ENCODE measurements around the gene EME1. TPM values are rescaled to one million over a fixed set of nuclear protein-coding genes. Genes with fewer than 3 reads are reported as not detected.
A peak's percentile ranks its signal among the peaks of the same experiment; 100 is the strongest.

Gene EME1
- total and polyA plus RNA-seq, 2 donors (not counting 3 experiments of a cell fraction or from before 2014, with no cell fraction given): 5.6 to 9.1 TPM

GRCh38 chr17:50379351-50380132, 6.5 kb downstream of the EME1 start:
- H3K27ac ChIP-seq (ENCODE audit: insufficient read depth, low read depth, low read length): no peak overlapping the region
- intact Hi-C loops (cut with micrococcal nuclease) (no loop called here), dilution Hi-C loops (cut with MboI; ENCODE audit: extremely low pct_ligation_motif_present, low sequenced_read_pairs) (no loop called here)
- TF ChIP-seq GATA2 (IDR thresholded peaks at IDR 0.05; ENCODE audit: insufficient read depth, insufficient read length, low read depth, low read length): no peak
- no peak for TF ChIP-seq FOS (IDR thresholded peaks at IDR 0.05; ENCODE audit: borderline replicate concordance, insufficient read depth, low read length)
- no peak for TF ChIP-seq EZH2 (IDR thresholded peaks at IDR 0.05; ENCODE audit: borderline replicate concordance, low read depth, low read length, severe bottlenecking)
- BruUV-seq (replicated peaks): no TSS peak
- H2AFZ ChIP-seq (ENCODE audit: low read depth, low read length): no peak overlapping the region
- no peaks in the 10 kb centered on the region for H3K9me1 ChIP-seq (replicated peaks; ENCODE audit: control insufficient read depth, extremely low read depth, insufficient read depth, low read length)
- no peaks in the 10 kb centered on the region for H3K79me2 ChIP-seq (ENCODE audit: control insufficient read depth, insufficient read depth, low read length)
- H3K4me1 ChIP-seq (ENCODE audit: control insufficient read depth, extremely low read depth, insufficient read depth, low read length): no peaks in the 10 kb centered on the region
- H4K20me1 ChIP-seq (replicated peaks; ENCODE audit: control insufficient read depth, extremely low read depth, insufficient read depth, low read length): no peaks in the 10 kb centered on the region
- no peaks in the 10 kb centered on the region for H3K27me3 ChIP-seq (ENCODE audit: control insufficient read depth in 2 of 2, insufficient read depth in 2 of 2, low read length in 2 of 2)
- peaks cover 9 to 23% of the 10 kb centered on the region in 2 experiments for H3K36me3 ChIP-seq (ENCODE audit: control insufficient read depth in 2 of 2, extremely low read depth in 1 of 2, insufficient read depth in 2 of 2, low read length in 2 of 2)
- ChIA-PET CTCF (interaction anchor here (1.1 kb wide), 1 partner anchor 14 kb away, joined by 3 read pairs; no protein-coding TSS in a partner anchor), POLR2A (no interaction called here)
- no peak for FAIRE-seq
- no peak for DNase-seq (ENCODE audit: low read depth, low spot score)
- H3K9ac ChIP-seq (replicated peaks; ENCODE audit: extremely low read depth, insufficient read depth, low read length): no peak overlapping the region
- H3K9me3 ChIP-seq (replicated peaks; ENCODE audit: control insufficient read depth, insufficient read depth, low read length): no peaks in the 10 kb centered on the region
- no peak overlapping the region for H3K4me3 ChIP-seq (replicated peaks in 1 of 3; ENCODE audit: insufficient read depth in 1 of 3, low read depth in 1 of 3, low read length in 3 of 3)
- no peak overlapping the region for H3K4me2 ChIP-seq (ENCODE audit: insufficient read depth, low read length)

- no peak for FAIRE-seq
- no peaks in the 10 kb centered on the region for H3K4me1 ChIP-seq (ENCODE audit: control insufficient read depth, extremely low read depth, insufficient read depth, low read length)
- H3K79me2 ChIP-seq (ENCODE audit: control insufficient read depth, insufficient read depth, low read length): no peaks in the 10 kb centered on the region
- no peak overlapping the region for H3K9ac ChIP-seq (replicated peaks; ENCODE audit: extremely low read depth, insufficient read depth, low read length)
- POLR2A ChIA-PET: no interaction called here
- dilution Hi-C loops (cut with MboI; ENCODE audit: extremely low pct_ligation_motif_present, low sequenced_read_pairs): no loop called here
- BruUV-seq (replicated peaks): no TSS peak
- no peak overlapping the region for H2AFZ ChIP-seq (ENCODE audit: low read depth, low read length)
- no peak overlapping the region for H3K27ac ChIP-seq (ENCODE audit: insufficient read depth, low read depth, low read length)
- no peaks in the 10 kb centered on the region for H3K9me3 ChIP-seq (replicated peaks; ENCODE audit: control insufficient read depth, insufficient read depth, low read length)
- H4K20me1 ChIP-seq (replicated peaks; ENCODE audit: control insufficient read depth, extremely low read depth, insufficient read depth, low read length): peaks cover 2% of the 10 kb centered on the region
- H3K9me1 ChIP-seq (replicated peaks; ENCODE audit: control insufficient read depth, extremely low read depth, insufficient read depth, low read length): no peaks in the 10 kb centered on the region
- no peak overlapping the region for H3K4me3 ChIP-seq (replicated peaks in 1 of 3; ENCODE audit: insufficient read depth in 1 of 3, low read depth in 1 of 3, low read length in 3 of 3)
- H3K4me2 ChIP-seq (ENCODE audit: insufficient read depth, low read length): no peak overlapping the region
- peaks cover 14 to 33% of the 10 kb centered on the region in 2 experiments for H3K36me3 ChIP-seq (ENCODE audit: control insufficient read depth in 2 of 2, extremely low read depth in 1 of 2, insufficient read depth in 2 of 2, low read length in 2 of 2)
- intact Hi-C loops (cut with micrococcal nuclease): no loop called here
- CTCF ChIA-PET: interaction anchor here (1.0 to 1.2 kb wide), 3 partner anchors 10 to 19 kb away, joined by 3 to 7 read pairs (median 4); no protein-coding TSS in a partner anchor
- H3K27me3 ChIP-seq (ENCODE audit: control insufficient read depth in 2 of 2, insufficient read depth in 2 of 2, low read length in 2 of 2): no peaks in the 10 kb centered on the region
- TF ChIP-seq CTCF (IDR thresholded peaks at IDR 0.05; ENCODE audit: extremely low read depth in 1 of 2, insufficient read depth in 1 of 2, low read depth in 1 of 2, low read length in 2 of 2) (no peak), POLR2AphosphoS5 (IDR thresholded peaks at IDR 0.05; ENCODE audit: insufficient read depth, low read depth, low read length) (peak; percentile 53)
- DNase-seq (ENCODE audit: low read depth, low spot score): no peak
These were observed 7.6 kb downstream of the EME1 start for GRCh38 chr17:50380369-50381259.
